H1 (cell line): ENCODE measurements around the gene ANGPTL2. TPM values are rescaled to one million over a fixed set of nuclear protein-coding genes. Genes with fewer than 3 reads are reported as not detected.

Experiments
- CTCF ChIA-PET: fragments of 300-600 bp; sonication (Branson Sonifier 250); formaldehyde crosslinking; loops from one replicate; lab custom pipeline; 2021; ENCODE audit not compliant: partially characterized antibody; lab: Charles Lee
- POLR2A ChIA-PET: fragments of 300-600 bp; sonication (Branson Sonifier 250); formaldehyde crosslinking; loops from one replicate; lab custom pipeline; 2021; ENCODE audit warnings: inconsistent platforms; ENCODE audit not compliant: partially characterized antibody; lab: Charles Lee
- DNase-seq, 2 experiments: peaks; one replicate each; pipeline versions ENCODE4 v3.0.0 to v3.0.0-alpha.2; 2010 to 2022; ENCODE audit warnings: low spot score in 2 of 2, low read depth in 1 of 2, mixed read lengths in 1 of 2
- FAIRE-seq: peaks from 2 replicates; lab custom pipeline; 2011; peaks lifted over from hg19 to GRCh38; lab: Jason Lieb, UNC
- H2AFZ ChIP-seq: 2 replicates; pipeline ENCODE4 v1.8.1; 2012; ENCODE audit warnings: low read length, inconsistent platforms
- H2AK5ac ChIP-seq: 2 replicates; pipeline ENCODE4 v1.6.1; 2013; ENCODE audit warnings: low read depth, low read length
- H2BK120ac ChIP-seq: replicated peaks from 2 replicates; pipeline ENCODE3; 2013; ENCODE audit warnings: low read depth, low read length, inconsistent platforms
- H2BK12ac ChIP-seq: 2 replicates; pipeline ENCODE4 v1.6.1; 2013; ENCODE audit warnings: low read depth, low read length
- H2BK15ac ChIP-seq: 2 replicates; pipeline ENCODE4 v1.6.1; 2013; ENCODE audit warnings: low read length
- H2BK20ac ChIP-seq: 2 replicates; pipeline ENCODE4 v1.6.1; 2013; ENCODE audit warnings: low read length
- H2BK5ac ChIP-seq: 2 replicates; pipeline ENCODE4 v1.6.1; 2013; ENCODE audit warnings: low read depth, low read length
- H3K14ac ChIP-seq: 2 replicates; pipeline ENCODE4 v1.6.1; 2013; ENCODE audit warnings: inconsistent platforms; ENCODE audit not compliant: insufficient read length
- H3K18ac ChIP-seq: 2 replicates; pipeline ENCODE4 v1.6.1; 2013; ENCODE audit warnings: low read length; ENCODE audit errors: extremely low read depth
- H3K23ac ChIP-seq: 2 replicates; pipeline ENCODE4 v1.6.1; 2013; ENCODE audit warnings: inconsistent platforms; ENCODE audit not compliant: insufficient read length
- H3K23me2 ChIP-seq: 2 replicates; pipeline ENCODE4 v1.6.1; 2013; ENCODE audit warnings: low read depth, low read length
- H3K27ac ChIP-seq: 2 replicates; pipeline ENCODE4 v1.6.1; 2011; ENCODE audit warnings: low read depth, low read length, inconsistent platforms
- H3K27me3 ChIP-seq, 4 experiments: replicated peaks in 1 of 4; 1 replicate in 1 of 4; 2 replicates in 3 of 4; pipeline versions ENCODE4 v1.6.1 to v1.8.1; 2011 to 2013; ENCODE audit warnings: low read length in 3 of 4, mild to moderate bottlenecking in 3 of 4, inconsistent platforms in 2 of 4, mixed read lengths in 2 of 4, moderate library complexity in 1 of 4; ENCODE audit not compliant: control insufficient read depth in 3 of 4, insufficient read depth in 3 of 4; ENCODE audit errors: extremely low read depth in 1 of 4
- H3K36me3 ChIP-seq, 4 experiments: 2 replicates each; pipeline versions ENCODE4 v1.6.1 to v1.8.1; 2011 to 2013; ENCODE audit warnings: mild to moderate bottlenecking in 4 of 4, low read length in 3 of 4, moderate library complexity in 2 of 4, control low read depth in 1 of 4, inconsistent platforms in 1 of 4; ENCODE audit not compliant: insufficient read depth in 4 of 4, control insufficient read depth in 2 of 4
- H3K4ac ChIP-seq: replicated peaks from 2 replicates; pipeline ENCODE3; 2013; ENCODE audit warnings: low read length, low read depth, mixed read lengths, inconsistent platforms; ENCODE audit not compliant: insufficient read length
- H3K4me1 ChIP-seq, 4 experiments: replicated peaks in 1 of 4; 1 replicate in 1 of 4; 2 replicates in 3 of 4; pipeline versions ENCODE4 v1.6.1 to v1.8.1; 2011 to 2013; ENCODE audit warnings: low read length in 3 of 4, inconsistent platforms in 2 of 4, mixed read lengths in 1 of 4; ENCODE audit not compliant: insufficient read depth in 4 of 4, control insufficient read depth in 3 of 4
- H3K4me2 ChIP-seq, 2 experiments: 2 replicates each; pipeline versions ENCODE4 v1.6.1 to v1.8.1; 2011 to 2013; ENCODE audit warnings: low read depth in 2 of 2, low read length in 2 of 2, control low read depth in 1 of 2, inconsistent platforms in 1 of 2, mild to moderate bottlenecking in 1 of 2; ENCODE audit not compliant: insufficient read depth in 1 of 2
- H3K4me3 ChIP-seq, 4 experiments: fragments of 200-600, 300-600 bp in 1 of 4; sonication (generic), shearing (Covaris generic), sonication (Bioruptor Twin) in 1 of 4; 2 replicates each; pipeline versions ENCODE4 v1.5.1 to v1.8.1; 2011 to 2016; ENCODE audit warnings: low read length in 4 of 4, low read depth in 3 of 4, control low read depth in 2 of 4, inconsistent platforms in 2 of 4, mild to moderate bottlenecking in 2 of 4, mixed read lengths in 1 of 4, moderate library complexity in 1 of 4; ENCODE audit not compliant: insufficient read depth in 2 of 4; ENCODE audit errors: extremely low read depth in 1 of 4
- H3K56ac ChIP-seq: replicated peaks from 2 replicates; pipeline ENCODE3; 2013; ENCODE audit warnings: low read depth, mild to moderate bottlenecking, mixed read lengths, low read length, inconsistent platforms; ENCODE audit not compliant: insufficient read length
- H3K79me1 ChIP-seq: 2 replicates; pipeline ENCODE4 v1.6.1; 2013; ENCODE audit warnings: low read depth, low read length, control low read depth
- H3K79me2 ChIP-seq, 2 experiments: 2 replicates each; pipeline versions ENCODE4 v1.6.1 to v1.8.1; 2012 to 2013; ENCODE audit warnings: low read length in 2 of 2, mild to moderate bottlenecking in 2 of 2, inconsistent platforms in 1 of 2; ENCODE audit not compliant: insufficient read depth in 2 of 2, control insufficient read depth in 1 of 2
- H3K9ac ChIP-seq, 4 experiments: replicated peaks in 1 of 4; 1 replicate in 1 of 4; 2 replicates in 3 of 4; pipeline versions ENCODE4 v1.6.1 to v1.8.1; 2011 to 2013; ENCODE audit warnings: low read depth in 3 of 4, low read length in 3 of 4, control low read depth in 2 of 4, mild to moderate bottlenecking in 2 of 4, moderate library complexity in 2 of 4, inconsistent platforms in 1 of 4; ENCODE audit errors: extremely low read depth in 1 of 4
- H3K9me3 ChIP-seq, 2 experiments: 2 replicates each; pipeline versions ENCODE4 v1.6.1 to v1.8.1; 2012 to 2013; ENCODE audit warnings: mild to moderate bottlenecking in 2 of 2, moderate library complexity in 2 of 2, control low read depth in 1 of 2, inconsistent platforms in 1 of 2, low read depth in 1 of 2, low read length in 1 of 2, mixed read lengths in 1 of 2; ENCODE audit not compliant: insufficient read depth in 2 of 2
- H4K20me1 ChIP-seq, 2 experiments: replicated peaks in 1 of 2; 2 replicates each; pipeline versions ENCODE3 to v1.8.1; 2011 to 2013; ENCODE audit warnings: inconsistent platforms in 2 of 2, low read length in 2 of 2, mild to moderate bottlenecking in 1 of 2; ENCODE audit not compliant: insufficient read depth in 2 of 2, control insufficient read depth in 1 of 2
- H4K5ac ChIP-seq: 2 replicates; pipeline ENCODE4 v1.6.1; 2013; ENCODE audit warnings: low read length, low read depth, mixed read lengths, inconsistent platforms; ENCODE audit not compliant: insufficient read length
- H4K8ac ChIP-seq: 2 replicates; pipeline ENCODE4 v1.8.0; 2013; ENCODE audit warnings: mild to moderate bottlenecking, moderate library complexity, low read length, inconsistent platforms; ENCODE audit not compliant: insufficient read depth; ENCODE audit errors: extremely low read depth
- H4K91ac ChIP-seq: replicated peaks from 2 replicates; pipeline ENCODE3; 2013; ENCODE audit warnings: low read length, mixed read lengths, inconsistent platforms; ENCODE audit not compliant: insufficient read length
- CEBPB ChIP-seq: IDR thresholded peaks from 2 replicates; pipeline ENCODE4 v1.6.1; 2012; ENCODE audit warnings: low read depth, low read length
- CREB1 ChIP-seq: IDR thresholded peaks from 2 replicates; pipeline ENCODE4 v1.6.1; 2012; ENCODE audit warnings: inconsistent platforms
- EGR1 ChIP-seq: IDR thresholded peaks from 2 replicates; pipeline ENCODE4 v1.6.1; 2011; ENCODE audit warnings: low read depth, low read length, borderline replicate concordance
- FOSL1 ChIP-seq: IDR thresholded peaks from 2 replicates; pipeline ENCODE4 v1.6.1; 2011; ENCODE audit warnings: mild to moderate bottlenecking, low read depth, low read length, moderate library complexity; ENCODE audit not compliant: insufficient read depth
- HDAC2 ChIP-seq, 2 experiments: fragments of 300-600 bp in 1 of 2; sonication (generic) in 1 of 2; IDR thresholded peaks; 2 replicates each; pipeline ENCODE4 v1.6.1; 2011 to 2012; ENCODE audit warnings: low read depth in 2 of 2, low read length in 2 of 2, mild to moderate bottlenecking in 2 of 2, moderate library complexity in 2 of 2, borderline replicate concordance in 1 of 2, inconsistent platforms in 1 of 2
- POU5F1 ChIP-seq: IDR thresholded peaks from 2 replicates; pipeline ENCODE4 v1.6.1; 2011; ENCODE audit warnings: low read depth, mild to moderate bottlenecking, low read length, moderate library complexity
- SIN3A ChIP-seq, 2 experiments: IDR thresholded peaks in 1 of 2; conservative IDR thresholded peaks in 1 of 2; 2 replicates each; pipeline ENCODE4 v1.6.1; 2011 to 2012; ENCODE audit warnings: low read length in 2 of 2, improper control_type of control experiment in 1 of 2, low read depth in 1 of 2, mild to moderate bottlenecking in 1 of 2
- WGBS, 2 experiments: shearing (Covaris generic) in 1 of 2; methylation state at CpG; one replicate each; pipeline versions ENCODE4 v1.1.6 to v1.1.7; 2013 to 2015; ENCODE audit warnings: low lambda C conversion rate in 2 of 2, mixed read lengths in 2 of 2, inconsistent platforms in 1 of 2, low coverage in 1 of 2, missing lambda C conversion rate in 1 of 2; ENCODE audit not compliant: insufficient replicate concordance in 2 of 2, insufficient coverage in 1 of 2, insufficient read length in 1 of 2; ENCODE audit errors: extremely low coverage in 1 of 2, missing lambda C conversion rate in 1 of 2; 5-methylcytosine and 5-hydroxymethylcytosine counted together
- polyA plus RNA-seq, 7 experiments: library from polyadenylated mRNA; depleted of rRNA in 3 of 7; stranded (reverse) in 5 of 7; unstranded in 2 of 7; fragments of >200 nt in 5 of 7; fragments of 200-250 nt in 2 of 7; gene quantifications; 1 replicate in 5 of 7; 2 replicates in 1 of 7; 4 replicates in 1 of 7; pipeline versions ENCODE4 v1.2.1 to v1.2.3, GENCODE V29; 2011 to 2013; ENCODE audit warnings: missing spikeins in 2 of 7, mixed read lengths in 2 of 7
- total RNA-seq: library from RNA; stranded (reverse); fragmentation: NEBNext Ultra II Directional; extraction: Animal tissue kit (Norgen Biotek cat#: 25700); gene quantifications from 2 replicates; pipeline ENCODE4 v1.2.1, GENCODE V29; 2021

ANGPTL2 gene
- total and polyA plus RNA-seq, 2 of the 8 experiments (the other 6 are each of a cell fraction or from before 2014, with no cell fraction given): 9.0 to 10.6 TPM

GRCh38 chr9:127154390-127155191 lies 32.2 kb upstream of the ANGPTL2 start:
- POLR2A ChIA-PET: interaction anchor here (1.0 kb wide), 1 partner anchor 9 kb away, joined by 3 read pairs; no protein-coding TSS in a partner anchor
- TF ChIP-seq POU5F1 (no peak), CEBPB (no peak), CREB1 (no peak), SIN3A (conservative IDR thresholded peaks at IDR 0.05 in 1 of 2, IDR thresholded peaks at IDR 0.05 in 1 of 2; ENCODE audit: low read depth in 1 of 2, low read length in 2 of 2) (no peak), HDAC2 (IDR thresholded peaks at IDR 0.05; ENCODE audit: borderline replicate concordance in 1 of 2, low read depth in 2 of 2, low read length in 2 of 2) (no peak), FOSL1 (no peak), EGR1 (no peak)
- TF ChIP-seq, all 59 proteins: peak for 0
- Histone ChIP-seq H4K8ac (no peak overlapping the region), H3K23me2 (no peaks in the 10 kb centered on the region), H3K4ac (no peak overlapping the region), H2BK12ac (no peak overlapping the region), H3K14ac (no peak overlapping the region), H3K9me3 (no peaks in the 10 kb centered on the region), H4K20me1 (peaks cover 0 to 1% of the 10 kb centered on the region in 2 experiments), H2BK120ac (no peak overlapping the region), H3K18ac (no peak overlapping the region), H3K79me2 (no peaks in the 10 kb centered on the region), H3K27me3 (no peaks in the 10 kb centered on the region), H3K4me1 (peaks cover 3 to 8% (median 6%) of the 10 kb centered on the region in 4 experiments), H2BK20ac (no peak overlapping the region), H3K4me2 (no peak overlapping the region), H2BK15ac (no peak overlapping the region), H3K23ac (no peak overlapping the region), H3K79me1 (no peaks in the 10 kb centered on the region), H3K9ac (no peak overlapping the region), H3K36me3 (no peaks in the 10 kb centered on the region), H3K56ac (no peak overlapping the region), H2AK5ac (no peak overlapping the region), H4K91ac (no peak overlapping the region), H3K4me3 (no peak overlapping the region), H2AFZ (no peak overlapping the region), H2BK5ac (no peak overlapping the region), H4K5ac (no peak overlapping the region), H3K27ac (0 out of 2 replicates have a peak overlapping the region, but pooled peaks have one; percentile 48)
- DNase-seq (peak in 1 of 2 experiments; percentile 33), FAIRE-seq (no peak)
- CTCF ChIA-PET: interaction anchor here (0.5 to 1.4 kb wide), 6 partner anchors 10 to 206 kb away, joined by 3 to 4 read pairs (median 3); partner anchors contain the start of gene ANGPTL2
- 89% methylated on average over 13 of the region's 13 CpGs; no CpG with 5 or more reads in 1 of the 2 experiments for WGBS, 2 experiments
